HG03196 (cell line): Measurements from ENCODE around the gene COMMD1.
"Not testable (repeated sequence)": the region's sequence is repeated elsewhere in the genome, so short reads cannot be mapped to it uniquely, and the experiment has no call there.

Experiments used
- ATAC-seq: cut with Tn5 transposase; IDR thresholded peaks from one replicate; pipeline ENCODE4 v1.9.1; 2021; ENCODE audit not compliant: unreplicated experiment

The COMMD1 gene

DNA sequence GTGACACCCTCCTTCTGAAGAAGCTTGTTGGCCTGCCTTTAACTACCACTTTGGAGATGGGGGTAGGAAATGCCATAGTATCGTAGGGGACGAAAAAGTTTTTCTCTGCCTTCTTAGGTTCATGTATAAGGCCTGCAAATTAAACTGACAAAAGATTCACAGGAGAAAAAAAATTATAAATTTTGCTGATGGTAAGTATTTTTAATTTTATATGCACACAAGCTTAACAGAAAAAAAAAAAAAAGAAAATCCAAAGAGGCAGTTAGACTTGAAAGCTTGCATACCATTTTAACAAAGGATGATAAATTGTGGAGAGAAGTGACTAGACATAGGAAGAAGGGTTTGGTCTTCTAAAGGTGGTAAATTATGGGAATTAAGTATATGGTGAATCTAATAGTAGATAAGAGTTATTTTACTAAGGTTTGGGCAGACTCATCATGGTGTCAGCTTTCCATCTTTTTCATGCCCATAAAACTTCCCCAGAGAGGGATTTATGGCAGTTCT, 227.9 kb downstream of the COMMD1 start:
- no peak for ATAC-seq

DNA sequence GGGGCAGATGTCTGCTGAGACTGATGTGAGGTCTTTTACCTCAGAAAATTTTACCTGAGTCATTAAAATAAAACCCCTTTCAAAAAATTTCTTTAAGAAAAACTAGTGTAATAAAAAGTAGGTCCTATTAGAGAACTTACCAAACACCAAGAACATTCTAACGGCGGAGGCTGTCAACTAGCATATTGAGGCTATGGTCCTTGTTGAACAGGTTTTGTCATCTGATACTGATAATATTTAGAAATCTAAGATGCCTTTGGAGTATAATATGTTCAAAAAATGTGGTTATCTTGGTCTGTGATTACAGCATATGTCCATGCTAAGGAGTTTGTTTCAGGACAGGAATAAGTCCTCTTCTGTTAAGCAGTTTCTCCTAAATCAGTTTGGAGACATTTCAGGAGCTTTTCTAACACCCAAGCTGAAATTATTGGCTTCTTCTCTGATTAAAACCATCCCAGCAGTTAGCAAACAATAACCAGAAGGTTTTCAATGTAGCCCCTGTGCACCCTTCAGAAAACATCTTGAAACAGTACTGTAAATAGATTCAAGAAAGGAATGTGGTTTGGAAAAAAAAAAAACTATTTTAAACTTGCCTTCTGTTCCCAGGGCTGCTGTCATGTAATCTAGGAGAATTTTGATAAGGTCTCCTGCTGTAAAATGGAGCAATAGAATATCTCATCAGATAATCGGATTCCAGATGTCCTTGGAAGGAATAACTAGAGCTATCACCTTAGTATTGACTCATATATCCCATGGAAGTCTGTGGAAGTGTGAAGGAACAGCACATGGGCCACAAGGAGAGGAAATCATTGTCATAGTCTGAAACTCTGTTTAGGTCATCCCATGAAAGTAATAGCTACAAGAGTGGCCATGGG, 231.7 kb downstream of the COMMD1 start:
- no peak for ATAC-seq

DNA sequence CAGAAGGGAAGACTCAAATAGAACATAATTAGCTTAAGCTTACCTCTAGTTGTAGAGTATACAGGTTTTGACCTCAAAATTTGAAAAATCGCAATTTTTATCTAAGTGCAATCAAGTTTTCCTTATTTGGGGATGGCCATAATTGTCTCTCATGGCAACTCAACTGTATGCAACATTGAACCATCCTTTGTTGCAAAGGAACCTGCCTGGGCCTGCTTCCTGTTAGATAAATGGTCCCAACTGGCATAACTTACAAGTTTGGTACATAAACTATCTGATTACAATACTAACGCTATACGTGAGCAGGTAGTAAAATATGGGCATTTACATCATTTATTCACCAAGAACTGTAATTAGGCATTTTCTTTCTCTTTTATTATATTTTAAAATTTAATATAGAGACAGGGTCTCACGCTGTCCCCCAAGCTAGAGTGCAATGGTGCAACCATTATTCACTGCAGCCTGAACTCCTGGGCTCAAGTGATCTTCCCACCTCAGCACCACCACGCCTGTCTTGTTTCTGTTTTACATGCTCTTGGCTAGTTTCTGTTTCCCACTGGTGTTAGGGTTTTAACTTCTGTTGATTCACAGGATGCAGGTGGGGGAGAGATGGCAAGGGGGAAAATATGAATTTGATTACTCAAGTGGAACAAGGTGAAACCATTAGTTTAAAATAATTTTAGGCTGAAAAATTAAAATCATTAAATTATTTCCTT, 235.1 kb downstream of the COMMD1 start:
- peak; percentile 54 for ATAC-seq

GRCh38 chr2:62141142-62141740, 235.8 kb downstream of the COMMD1 start:
- no peak for ATAC-seq

DNA sequence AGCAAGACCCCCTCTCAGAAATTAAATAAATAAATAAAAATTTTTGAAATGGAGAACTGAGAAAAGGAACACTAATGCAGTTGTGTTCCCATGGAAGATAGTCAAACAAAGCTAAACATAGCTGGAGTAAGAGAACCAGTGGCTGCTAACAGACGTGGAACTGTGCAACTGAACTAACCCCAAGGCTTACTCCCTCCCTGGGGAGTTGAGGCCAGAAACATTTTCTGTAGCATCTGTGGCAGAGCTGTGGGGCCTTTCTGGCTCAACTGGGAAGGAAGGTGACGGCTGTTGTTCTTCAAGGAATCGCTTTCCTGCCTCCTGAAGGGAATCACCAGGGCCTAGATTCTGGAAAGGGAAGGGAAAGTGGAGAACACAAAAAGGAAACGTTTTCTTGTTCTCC, 236.6 kb downstream of the COMMD1 start:
- peak; percentile 43 for ATAC-seq

DNA sequence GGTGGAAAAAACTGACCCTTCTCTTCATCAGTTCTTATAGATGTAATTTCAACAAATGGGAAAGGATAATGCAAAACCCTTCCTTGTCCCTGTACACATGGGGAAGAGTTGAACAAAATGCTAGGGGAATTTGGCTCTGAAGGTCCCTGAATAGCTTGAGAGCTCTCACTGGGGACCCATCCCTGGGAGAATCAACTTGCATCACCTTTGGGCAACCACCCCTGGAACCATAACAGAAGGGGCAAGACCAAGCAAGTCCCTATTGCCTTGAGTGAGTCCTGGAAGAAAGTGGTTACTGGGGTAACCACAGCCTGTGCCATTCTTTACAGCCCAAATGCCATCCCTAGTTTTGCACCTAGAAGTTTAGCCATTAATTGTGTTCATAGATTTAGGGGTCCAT, 238.2 kb downstream of the COMMD1 start:
- ATAC-seq: no peak

DNA sequence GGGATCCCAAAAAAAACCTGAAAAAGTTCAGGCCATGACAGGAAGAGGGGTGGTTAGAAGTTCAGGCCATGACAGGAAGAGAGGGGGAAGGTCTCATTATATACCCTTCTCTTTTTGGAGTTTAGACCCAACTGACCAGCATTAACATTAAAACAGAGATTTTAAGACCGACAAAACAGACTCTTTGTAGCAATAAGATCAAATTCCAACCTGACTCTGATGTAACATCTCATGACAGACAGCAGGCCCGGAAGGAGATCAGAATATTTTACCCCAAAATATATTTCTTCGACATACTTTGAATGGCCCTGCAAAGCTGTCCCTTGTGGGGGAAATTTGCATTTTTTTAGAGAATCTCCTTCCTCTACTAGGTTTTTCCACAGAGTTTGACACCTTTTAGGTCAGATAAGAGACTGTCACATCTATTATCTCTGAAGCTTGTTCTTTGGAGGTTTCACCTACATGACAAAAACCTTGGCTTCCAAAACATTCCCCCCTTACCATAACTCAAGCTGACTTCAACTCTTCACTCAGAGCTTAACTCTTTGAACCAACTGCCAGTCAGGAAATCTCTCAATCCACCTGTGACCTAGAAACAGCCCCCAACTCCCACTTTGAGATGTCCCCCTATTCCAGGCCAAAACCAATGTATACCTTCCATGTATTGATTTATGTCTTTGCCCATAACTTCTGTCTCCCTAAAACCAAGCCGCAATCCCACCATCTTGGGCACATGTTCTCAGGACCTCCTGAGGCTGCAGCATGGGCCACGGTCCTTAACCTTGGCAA, 239.4 kb downstream of the COMMD1 start:
- ATAC-seq: no peak

DNA sequence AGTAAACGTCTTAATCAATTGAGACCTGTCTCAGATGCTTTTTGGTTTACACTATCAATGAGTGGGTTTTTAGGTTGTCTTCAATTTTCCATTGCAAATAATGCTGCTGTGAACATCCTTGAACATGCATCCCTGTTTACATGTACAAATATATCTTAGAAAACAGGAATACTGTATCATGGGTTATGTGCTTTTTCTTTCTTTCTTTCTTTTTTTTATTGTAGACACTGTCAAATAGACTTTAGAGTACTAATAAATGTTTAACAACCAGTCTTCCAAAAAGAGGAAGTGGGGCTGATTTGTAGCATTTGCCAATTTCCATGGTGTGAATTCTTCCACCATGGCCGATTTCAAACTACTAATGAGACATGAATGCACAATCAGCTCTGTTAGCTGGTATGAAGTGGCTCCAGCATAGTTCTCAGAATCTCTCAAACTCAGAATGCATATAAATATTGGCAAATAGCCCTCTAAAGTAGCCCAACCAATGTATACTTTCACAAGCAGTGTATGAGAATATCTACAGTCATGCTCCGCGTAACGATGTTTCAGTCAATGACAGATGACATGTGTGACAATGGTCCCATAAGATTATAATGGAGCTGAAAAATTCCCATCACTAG, 240.1 kb downstream of the COMMD1 start:
- peak; percentile 35 for ATAC-seq

- ATAC-seq: not testable (repeated sequence)
Observed at GRCh38 chr2:62146790-62147189, 241.3 kb downstream of the COMMD1 start.

- ATAC-seq: no peak
Observed at GRCh38 chr2:62147610-62148301, 242.3 kb downstream of the COMMD1 start.

GRCh38 chr2:62149708-62150107, 244.2 kb downstream of the COMMD1 start:
- ATAC-seq: peak; percentile 37

DNA sequence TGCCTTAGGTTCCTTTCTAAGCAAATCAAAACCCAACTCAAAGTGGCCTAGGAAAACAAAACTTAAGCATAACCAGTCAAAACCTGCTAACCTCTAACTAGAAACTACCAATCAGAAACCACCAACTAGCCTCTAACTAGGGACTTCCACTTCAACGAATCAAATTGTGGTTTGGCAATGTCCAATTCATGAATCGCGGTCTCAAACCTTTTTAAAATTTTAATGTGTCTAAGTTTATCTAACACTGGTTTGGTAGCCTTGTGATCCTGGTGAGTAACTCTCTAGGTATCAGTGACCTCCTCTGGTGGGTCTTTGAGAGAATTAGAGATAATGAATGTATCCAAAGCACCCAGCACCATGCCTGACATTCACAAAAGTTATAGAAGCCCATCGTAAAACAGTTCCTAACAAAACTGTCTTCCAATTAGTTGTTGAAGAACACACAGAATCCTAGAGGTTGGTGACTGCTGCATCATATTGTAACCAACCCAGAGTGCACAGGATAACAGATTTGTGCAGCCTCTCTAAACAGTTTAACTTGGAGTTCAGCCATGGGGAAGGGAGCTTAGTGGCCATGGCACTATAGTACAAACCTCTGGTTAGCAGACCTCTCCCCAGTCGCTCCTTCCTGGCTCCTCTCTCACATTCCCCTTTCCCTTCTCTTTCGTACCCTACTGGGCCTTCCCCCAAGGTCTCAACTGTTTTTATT, 245.3 kb downstream of the COMMD1 start:
- no peak for ATAC-seq

- no peak for ATAC-seq
Observed at GRCh38 chr2:62151306-62151638, 245.8 kb downstream of the COMMD1 start.

GRCh38 chr2:62152000-62152399, 246.5 kb downstream of the COMMD1 start:
- no peak for ATAC-seq

GRCh38 chr2:62156861-62157496, 251.5 kb downstream of the COMMD1 start:
- no peak for ATAC-seq

DNA sequence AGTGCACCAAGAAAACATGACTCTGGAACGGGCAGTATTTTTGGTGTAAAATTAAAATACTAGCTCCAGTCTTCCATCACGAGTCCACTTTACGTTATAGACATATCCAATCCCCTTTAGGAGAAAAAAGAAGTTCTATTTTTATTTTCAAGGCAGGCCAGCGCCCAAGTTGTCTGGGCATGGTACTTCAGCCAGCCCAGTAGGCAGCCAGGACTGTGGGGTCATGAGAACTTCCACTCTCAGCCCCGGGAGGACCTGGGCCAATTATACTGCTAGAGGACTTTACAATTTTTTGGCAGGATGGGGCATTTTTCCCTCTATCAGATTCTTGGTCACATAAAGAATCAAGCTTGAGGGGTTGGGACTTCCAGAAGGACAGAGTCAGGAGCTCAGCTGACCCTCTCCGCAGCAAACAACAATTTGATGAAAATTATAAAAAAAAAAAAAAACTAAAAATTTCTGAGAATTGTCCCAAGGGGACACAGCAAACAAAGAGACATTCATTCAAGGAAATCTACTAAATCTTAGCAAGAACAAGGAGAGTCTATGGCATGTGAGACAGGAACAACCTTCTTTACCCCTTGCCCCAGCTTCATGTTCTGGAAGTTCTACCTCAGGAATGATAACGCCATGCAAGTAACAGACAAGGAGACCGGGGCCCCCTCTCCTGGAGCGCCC, 253.1 kb downstream of the COMMD1 start:
- no peak for ATAC-seq

GRCh38 chr2:62160691-62161090, 255.2 kb downstream of the COMMD1 start:
- ATAC-seq: not testable (repeated sequence)

GRCh38 chr2:62163106-62163831, 257.8 kb downstream of the COMMD1 start:
- ATAC-seq: no peak
